Stimulated activated CD4-positive, alpha-beta T cell treated with anti-CD3 and anti-CD28 coated beads, TNF-alpha, amount 100 ng/mL, for 24 hours (primary cell): ENCODE results near the gene NHERF1.

Experiments used
- DNase-seq, 3 experiments: peaks; one replicate each; pipeline ENCODE4 v3.0.0-alpha.2; 2020; ENCODE audit warnings: low read depth in 3 of 3

The NHERF1 gene

GRCh38 chr17:74748529-74749278 is at the start of gene NHERF1:
Gene NHERF1 (plus strand): TSS chr17:74748628. CDS start chr17:74748847, 219 bp downstream.
- DNase-seq: peak; percentile 84 to 94 (median 93)

- DNase-seq: no peak
These were observed 49.2 kb upstream of the NHERF1 start for GRCh38 chr17:74699236-74699635.

GRCh38 chr17:74702116-74702871 is 46.1 kb upstream of the NHERF1 start:
- DNase-seq: no peak

- DNase-seq: no peak
These were observed 45.1 kb upstream of the NHERF1 start for GRCh38 chr17:74703311-74703710.

GRCh38 chr17:74704544-74704943 is 43.9 kb upstream of the NHERF1 start:
- no peak for DNase-seq

GRCh38 chr17:74711058-74711824 is 37.2 kb upstream of the NHERF1 start:
- DNase-seq: no peak

GRCh38 chr17:74712301-74712700 is 36.1 kb upstream of the NHERF1 start:
- no peak for DNase-seq

GRCh38 chr17:74712756-74713155 is 35.7 kb upstream of the NHERF1 start, which contains the start of gene CD300LF:
Gene CD300LF (minus strand): TSS chr17:74712923. CDS start chr17:74712866, 57 bp downstream.
- DNase-seq: no peak

GRCh38 chr17:74713171-74713755 is 35.2 kb upstream of the NHERF1 start:
- DNase-seq: no peak

GRCh38 chr17:74715144-74715543 is 33.3 kb upstream of the NHERF1 start:
- no peak for DNase-seq

- DNase-seq: no peak
These were observed 27.9 kb upstream of the NHERF1 start for GRCh38 chr17:74720506-74720905.

- no peak for DNase-seq
These were observed 25.6 kb upstream of the NHERF1 start for GRCh38 chr17:74722782-74723181.

GRCh38 chr17:74723891-74724290 is 24.5 kb upstream of the NHERF1 start:
- DNase-seq: no peak

GRCh38 chr17:74725111-74725510 is 23.3 kb upstream of the NHERF1 start:
- DNase-seq: no peak

- no peak for DNase-seq
These were observed 20.3 kb upstream of the NHERF1 start for GRCh38 chr17:74728033-74728701.

- no peak for DNase-seq
These were observed 19.7 kb upstream of the NHERF1 start for GRCh38 chr17:74728702-74729075.

GRCh38 chr17:74729368-74729767 is 19.1 kb upstream of the NHERF1 start:
- DNase-seq: no peak

GRCh38 chr17:74729866-74730265 is 18.6 kb upstream of the NHERF1 start:
- no peak for DNase-seq

GRCh38 chr17:74730491-74731346 is 17.7 kb upstream of the NHERF1 start:
- no peak for DNase-seq

GRCh38 chr17:74731347-74731605 is 17.2 kb upstream of the NHERF1 start:
- no peak for DNase-seq
